ENCODE results near the gene ZMIZ1.

Gene ZMIZ1

DNA sequence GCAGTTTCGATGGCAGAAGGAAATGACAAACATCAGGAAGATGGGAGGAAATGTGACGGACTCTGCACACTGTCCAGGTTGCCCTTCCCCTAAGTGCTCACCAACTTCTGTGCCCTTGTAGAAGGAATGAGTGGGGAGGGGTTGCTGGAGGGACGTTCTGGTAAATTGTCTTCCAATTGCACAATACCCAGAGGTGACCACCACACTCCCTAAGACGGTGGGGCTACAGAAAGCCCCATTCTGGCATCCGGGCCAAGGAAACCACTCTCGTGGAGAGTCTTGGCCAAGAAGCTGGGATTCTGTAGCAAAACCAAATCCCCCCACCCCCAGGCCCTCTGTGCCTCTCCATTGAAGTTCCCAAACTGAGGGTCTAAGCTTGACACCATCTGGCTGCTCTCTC is 37.1 kb downstream of the ZMIZ1 start:
- DNase-seq (ENCODE audit: low read depth), result no peak

DNA sequence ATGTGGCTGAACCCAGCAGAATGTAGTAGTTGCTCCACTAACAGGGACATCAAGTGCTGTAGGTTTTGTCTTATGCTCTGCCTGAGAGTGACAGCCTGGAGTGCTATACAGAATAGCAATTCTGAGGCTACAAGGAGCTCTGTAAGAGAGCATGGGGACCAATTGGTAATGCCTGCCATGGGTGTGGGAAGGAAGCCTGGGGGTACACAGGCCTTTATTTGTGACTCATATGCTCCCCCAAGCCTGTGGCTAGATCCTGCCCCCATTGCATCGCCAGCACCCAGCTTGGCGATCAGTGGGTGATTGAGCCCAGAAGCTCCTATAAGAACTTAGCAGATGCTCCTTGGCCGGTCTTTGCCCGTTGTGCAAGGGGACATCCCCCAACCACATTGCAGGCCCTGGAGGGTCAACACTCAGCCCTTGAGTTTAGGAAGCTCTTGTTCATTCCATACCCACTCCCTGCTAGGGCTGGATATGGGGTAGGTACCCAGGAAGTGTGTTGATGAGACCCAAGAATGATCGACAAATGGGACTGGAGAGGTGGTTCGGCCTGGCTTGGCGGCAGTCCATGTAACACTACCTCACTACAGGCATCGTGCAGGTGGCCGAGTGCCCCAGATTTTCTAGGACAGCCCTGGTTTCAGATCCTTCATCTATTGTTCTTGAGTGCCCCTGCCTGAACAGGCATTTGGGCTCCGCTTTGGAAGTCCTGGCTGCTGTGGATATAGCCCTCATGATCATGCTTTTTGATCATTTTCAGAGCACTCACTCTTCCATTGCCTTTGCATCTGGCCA is 37.7 kb downstream of the ZMIZ1 start:
- H3K4me3 ChIP-seq (ENCODE audit: low read depth, low read length), result no peak overlapping the region
- no peak for DNase-seq (ENCODE audit: low read depth)

More for the DNA sequence above, 37.1 kb downstream of the ZMIZ1 start:
- no peak overlapping the region for H3K4me3 ChIP-seq (ENCODE audit: low read depth, low read length)

DNA sequence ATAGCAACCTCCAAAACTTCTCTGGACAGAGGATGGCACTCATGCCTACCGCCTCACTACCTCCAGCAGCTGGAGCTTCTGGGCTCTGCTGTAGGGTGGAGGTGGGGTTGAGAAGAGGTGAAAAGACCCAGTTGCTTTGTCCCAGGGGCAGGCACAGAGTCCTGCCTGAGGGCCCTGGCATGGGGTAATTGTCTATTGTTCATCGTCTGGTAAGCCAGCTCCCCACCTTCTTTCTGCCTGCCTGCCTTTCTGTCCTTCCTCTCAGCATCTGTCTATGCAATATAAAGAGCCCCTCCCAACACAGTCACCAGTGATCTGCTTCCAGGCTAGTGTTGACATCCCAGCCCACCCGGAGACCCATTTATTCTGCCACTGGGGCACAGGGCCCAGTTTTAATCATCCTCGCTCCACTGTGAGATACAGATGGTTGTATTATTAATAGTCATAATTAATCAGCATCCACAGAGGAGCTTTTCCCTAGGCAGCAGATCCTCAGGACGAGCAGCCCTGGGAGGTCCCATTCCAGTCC is 39.0 kb downstream of the ZMIZ1 start:
- no peak for DNase-seq (ENCODE audit: low read depth)
- no peak overlapping the region for H3K4me3 ChIP-seq (ENCODE audit: low read depth, low read length)

DNA sequence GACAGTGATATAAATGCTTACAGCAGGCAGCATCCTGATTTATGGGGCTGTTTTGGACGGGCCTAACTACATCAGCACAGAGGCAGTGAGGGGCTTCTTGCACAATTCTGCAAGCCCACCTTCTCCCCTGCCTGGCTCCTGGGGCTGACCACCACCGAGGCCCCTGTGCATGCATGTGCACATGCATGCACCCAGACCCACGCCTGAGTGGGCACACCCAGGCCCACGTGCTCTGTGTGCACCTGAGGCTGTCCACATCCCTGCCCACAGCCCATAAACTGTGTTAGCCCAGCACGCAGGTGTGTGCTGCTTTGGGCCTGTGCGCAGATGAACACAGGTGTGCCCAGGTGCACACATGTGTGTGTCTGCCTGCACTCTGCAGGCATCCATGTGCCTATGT is 40.0 kb downstream of the ZMIZ1 start:
- DNase-seq (ENCODE audit: low read depth), result no peak
- no peak overlapping the region for H3K4me3 ChIP-seq (ENCODE audit: low read depth, low read length)

DNA sequence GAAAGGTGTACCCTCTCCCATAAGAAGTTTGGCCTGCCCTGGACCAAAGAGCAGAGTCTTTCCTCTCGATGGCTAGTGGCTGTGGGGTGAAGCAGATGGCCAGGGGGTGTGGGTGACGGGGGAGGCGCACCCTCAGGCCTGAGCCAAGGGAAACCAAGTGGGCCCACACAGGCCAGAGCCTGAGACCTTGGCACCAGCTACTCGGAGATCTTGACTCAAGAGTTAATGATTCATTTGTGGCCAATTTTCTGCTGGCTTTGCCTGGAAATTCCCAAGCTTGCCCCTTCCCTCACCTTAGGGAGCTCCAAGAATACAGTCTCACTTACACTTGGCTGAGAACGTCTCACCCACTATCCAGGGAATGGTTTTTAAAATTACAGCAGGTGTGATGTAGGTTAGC is 42.7 kb downstream of the ZMIZ1 start:
- DNase-seq (ENCODE audit: low read depth), result no peak
- H3K4me3 ChIP-seq (ENCODE audit: low read depth, low read length), result no peak overlapping the region

DNA sequence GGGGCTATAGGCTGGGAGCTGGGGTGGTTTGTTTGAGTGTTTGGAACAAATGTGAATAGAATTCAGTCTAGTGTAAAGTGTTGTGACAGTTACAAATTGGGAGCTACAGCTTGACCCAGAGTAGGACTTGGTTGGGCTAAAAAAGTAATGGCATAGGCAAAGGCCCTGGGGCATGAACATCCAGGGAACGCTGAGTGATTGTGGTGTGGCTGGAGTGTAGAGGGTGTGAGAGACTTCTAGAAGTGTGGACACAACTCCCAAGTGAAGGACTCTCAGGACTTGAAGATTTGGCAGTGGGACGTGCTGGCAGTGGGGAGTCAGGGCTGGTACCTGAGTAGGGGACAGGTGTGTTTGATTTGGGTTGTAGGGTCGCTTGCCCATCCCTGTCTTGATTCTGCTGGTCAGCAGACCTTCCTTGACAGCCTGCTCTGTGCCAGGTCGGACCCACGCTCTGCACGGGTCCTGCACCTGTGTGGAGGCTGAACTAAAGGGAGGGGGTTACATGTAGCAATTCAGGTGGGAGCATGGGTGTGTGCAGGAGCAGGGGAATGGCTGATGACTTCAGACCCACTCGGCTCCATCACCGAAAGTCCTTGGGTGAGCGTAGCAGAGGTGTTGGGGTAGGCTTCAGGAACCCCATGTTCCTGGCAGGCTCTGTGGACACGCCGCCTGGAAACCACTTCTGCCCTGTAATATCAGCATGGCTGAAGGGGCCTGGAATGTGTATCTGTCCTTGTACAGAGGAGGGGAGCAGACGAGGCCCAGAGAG is 43.3 kb downstream of the ZMIZ1 start:
- no peak for DNase-seq (ENCODE audit: low read depth)
- H3K4me3 ChIP-seq (ENCODE audit: low read depth, low read length), result no peak overlapping the region

DNA sequence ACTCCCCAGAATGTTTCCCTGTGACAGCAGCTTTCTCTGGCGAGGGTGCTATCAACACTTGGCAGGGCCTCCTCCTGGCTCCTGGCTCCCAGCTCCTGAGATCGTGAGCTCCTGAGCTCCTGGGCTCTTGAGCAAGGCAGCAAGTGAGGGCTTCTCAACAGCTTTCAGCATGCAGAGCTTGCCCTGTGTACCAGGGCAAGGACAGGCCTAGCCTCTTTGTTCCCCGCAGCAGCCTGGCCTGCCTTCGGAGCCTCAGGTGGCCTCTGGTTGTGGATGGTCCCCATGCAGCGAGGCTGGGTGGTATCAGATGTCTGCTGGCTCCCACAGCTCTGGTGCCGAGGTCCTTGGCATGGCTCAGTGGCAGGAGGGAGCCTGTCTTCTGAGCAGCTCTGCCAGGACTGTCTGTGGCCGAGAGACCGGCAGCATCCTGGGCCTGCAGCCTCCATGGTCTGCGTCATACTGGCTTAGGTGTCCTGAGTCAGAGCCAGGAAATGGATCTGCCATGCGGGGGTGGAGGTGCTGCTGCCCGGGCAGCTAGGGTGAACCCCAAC is 44.2 kb downstream of the ZMIZ1 start:
- no peak overlapping the region for H3K4me3 ChIP-seq (ENCODE audit: low read depth, low read length)
- peak; percentile 67 for DNase-seq (ENCODE audit: low read depth)

DNA sequence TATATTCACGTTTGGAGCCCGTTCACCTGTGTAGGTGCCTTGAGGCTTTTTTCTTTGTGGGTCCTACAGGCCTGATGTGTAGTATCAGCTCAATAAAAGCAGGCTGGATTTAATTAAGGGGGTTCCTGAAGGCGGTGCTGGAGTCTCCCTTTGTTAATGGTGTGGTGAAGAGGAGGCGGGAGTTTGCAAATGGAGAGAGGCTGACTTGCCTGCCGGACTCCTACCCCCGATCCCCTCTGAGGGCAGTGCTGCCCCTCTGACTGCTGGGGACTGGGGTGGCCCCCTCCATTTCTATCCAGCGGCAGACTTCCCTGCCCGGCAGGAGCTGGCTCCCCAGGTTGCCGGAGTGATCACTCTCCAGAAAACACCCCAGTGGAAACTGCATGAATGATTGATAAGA is 45.1 kb downstream of the ZMIZ1 start:
- no peak for DNase-seq (ENCODE audit: low read depth)
- no peak overlapping the region for H3K4me3 ChIP-seq (ENCODE audit: low read depth, low read length)

DNA sequence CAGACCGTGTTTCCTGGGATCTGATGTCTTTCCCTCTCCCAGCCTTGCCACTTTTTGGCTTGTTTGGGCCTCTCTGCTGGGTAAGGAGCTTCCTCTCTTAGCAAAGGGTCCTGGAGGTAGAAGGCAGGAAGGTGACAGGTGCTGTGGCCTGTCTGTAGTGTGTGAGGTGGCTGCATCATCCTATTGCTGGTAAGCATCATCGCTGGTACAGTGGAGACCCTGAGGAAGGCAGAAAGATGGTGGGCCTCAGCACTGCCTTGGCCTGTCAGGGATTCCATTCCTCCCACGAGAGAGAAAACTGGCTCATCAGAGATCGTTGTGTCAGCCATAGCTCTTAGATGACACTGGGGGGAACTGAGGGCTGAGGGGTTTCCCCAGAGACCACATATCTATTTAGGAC is 46.5 kb downstream of the ZMIZ1 start:
- no peak overlapping the region for H3K4me3 ChIP-seq (ENCODE audit: low read depth, low read length)
- no peak for DNase-seq (ENCODE audit: low read depth)

DNA sequence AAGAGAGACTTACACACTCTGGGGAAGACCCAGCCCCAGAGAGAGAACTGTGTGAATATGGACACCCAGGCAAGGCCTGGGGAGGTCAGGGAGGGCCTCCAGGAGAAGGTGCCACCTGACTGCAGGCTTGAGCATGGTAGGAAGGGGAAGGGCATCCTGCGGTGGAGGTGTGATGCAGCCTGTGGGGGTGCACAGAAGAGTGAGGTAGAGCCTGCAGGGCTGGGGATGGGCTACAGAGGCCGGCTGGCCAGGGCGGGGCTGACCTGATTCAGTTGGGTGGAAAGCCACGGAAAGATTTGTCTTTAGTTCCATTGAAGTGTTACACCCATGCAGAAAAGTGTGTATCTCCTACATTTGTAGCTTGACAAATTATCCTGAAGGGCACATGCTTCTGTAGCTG is 47.6 kb downstream of the ZMIZ1 start:
- no peak overlapping the region for H3K4me3 ChIP-seq (ENCODE audit: low read depth, low read length)
- no peak for DNase-seq (ENCODE audit: low read depth)

DNA sequence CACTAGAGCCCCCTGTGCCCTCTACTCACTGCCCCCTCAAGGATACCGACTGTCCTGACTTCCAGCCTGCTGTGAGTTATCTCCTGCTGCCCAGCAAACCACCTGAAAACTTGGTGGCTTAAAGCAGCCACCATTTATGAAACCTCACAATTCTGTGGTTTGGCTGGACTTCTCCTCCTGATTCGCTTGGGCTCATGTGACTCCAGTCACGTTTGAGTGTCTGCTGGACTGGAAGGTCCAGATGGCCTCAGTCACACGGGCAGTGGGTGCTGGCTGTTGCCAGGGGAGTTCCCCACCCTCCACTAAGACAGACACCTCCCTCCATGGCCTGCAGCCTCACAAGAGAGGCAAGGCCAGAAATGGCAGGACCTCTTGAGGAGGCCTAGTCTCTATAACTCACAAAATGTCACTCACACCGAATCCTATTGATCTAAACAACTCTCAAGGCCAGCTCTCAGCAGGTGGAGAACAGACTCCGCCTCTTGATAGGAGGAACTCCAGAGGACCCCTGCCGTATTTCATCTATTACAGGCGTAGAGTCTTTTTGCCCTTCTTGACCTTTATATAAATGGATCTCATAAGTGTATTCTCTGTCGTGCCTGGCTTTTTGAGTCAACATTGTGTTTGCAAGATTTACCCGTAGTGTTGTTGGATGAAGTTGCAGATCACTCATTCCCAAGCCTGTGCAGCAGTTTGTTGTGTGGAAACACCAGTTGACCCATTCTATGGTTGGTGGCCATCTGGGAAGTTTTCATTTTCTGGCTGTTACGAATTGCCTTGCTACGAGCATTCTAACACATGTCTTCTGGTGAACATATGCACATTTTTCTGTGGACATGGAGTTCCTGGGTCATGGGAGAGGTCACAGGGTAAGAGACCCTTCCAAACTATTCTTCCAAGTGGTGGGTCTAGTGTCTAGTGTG is 48.3 kb downstream of the ZMIZ1 start:
- DNase-seq (ENCODE audit: low read depth), result no peak
- H3K4me3 ChIP-seq (ENCODE audit: low read depth, low read length), result no peak overlapping the region

DNA sequence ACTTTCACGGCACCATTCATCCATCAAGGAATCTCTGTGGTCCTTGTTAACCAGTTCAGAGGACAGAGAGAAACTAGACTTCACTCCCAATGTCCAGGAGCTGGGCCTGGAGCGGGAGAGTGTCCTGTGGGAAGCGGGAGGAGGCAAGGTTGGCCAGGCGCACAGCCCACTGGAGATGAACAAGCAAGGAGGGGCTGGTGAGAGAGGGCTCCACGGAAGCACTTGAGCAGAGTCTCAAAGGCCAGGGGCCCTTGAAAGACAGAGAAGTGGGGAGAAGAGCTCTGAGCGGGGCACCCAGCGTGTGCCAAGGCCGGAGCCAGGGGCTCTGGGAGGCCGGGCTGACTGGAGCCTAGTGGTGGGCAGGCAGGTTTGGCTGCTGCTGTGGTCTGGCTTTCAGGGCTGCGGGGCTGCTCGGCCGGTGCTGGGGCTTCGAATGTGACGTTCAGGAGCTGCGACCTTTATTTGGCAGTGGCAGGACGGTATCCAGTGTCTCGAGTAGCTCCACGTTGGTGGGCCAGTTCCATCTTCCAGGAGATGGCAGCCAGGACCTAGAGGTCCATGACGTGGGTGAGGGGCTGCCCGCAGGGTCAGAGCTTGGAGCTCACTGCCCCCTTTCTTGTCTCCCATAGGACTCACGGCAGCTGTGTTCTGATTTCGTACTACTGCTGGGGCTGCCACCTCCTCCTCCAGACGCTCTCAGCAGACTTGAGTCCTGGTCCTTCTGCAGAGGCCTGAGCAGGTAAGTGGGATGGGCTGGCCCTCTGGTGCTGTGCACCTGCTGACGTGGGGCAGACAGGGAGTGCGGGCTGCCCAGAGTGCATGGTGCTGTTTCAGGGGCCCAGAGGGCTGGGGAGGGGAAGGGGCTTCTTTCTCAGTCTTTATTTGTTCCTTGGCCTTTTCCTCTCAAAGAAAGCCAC is 49.8 kb downstream of the ZMIZ1 start:
- DNase-seq (ENCODE audit: low read depth), result no peak
- no peak overlapping the region for H3K4me3 ChIP-seq (ENCODE audit: low read depth, low read length)

DNA sequence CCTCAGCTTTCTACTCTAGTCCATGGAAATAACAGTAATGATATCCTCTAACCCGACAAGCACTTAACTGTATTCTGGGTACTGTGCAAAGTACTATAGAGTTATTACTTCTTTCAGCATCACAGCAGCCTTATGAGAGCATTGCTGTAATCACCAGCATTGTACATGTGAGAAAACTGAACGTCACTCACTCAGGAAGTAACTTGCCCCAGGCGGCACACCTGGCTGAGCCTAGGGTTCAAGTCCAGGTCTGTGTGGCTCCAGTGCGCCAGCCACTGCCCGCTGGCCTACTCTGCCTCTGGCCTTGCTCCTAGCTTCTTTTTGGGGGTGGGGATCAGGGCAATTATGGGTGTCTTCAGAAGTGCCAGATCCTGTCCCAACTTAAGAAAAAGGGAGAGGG is 50.5 kb downstream of the ZMIZ1 start:
- no peak for DNase-seq (ENCODE audit: low read depth)
- H3K4me3 ChIP-seq (ENCODE audit: low read depth, low read length), result no peak overlapping the region

DNA sequence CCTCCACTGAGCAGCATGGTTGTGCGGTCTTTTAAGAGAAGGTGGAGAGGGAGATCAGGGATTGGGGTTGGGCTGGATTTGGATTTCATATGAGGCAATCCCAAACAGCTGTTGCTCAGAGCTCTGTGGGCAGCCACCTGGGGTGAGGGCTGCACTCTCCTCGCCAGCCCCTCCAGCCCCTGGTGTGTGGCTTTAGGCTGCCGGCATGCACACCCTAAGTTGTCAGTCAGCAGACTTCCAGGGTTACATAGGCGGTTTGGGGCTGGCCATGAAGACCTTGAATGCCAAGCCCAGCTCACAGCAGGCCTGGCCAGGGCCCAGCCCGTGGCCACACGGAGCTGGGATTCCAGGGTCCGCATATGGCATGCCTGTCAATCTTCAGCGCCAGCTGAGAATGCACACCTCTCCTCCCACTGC is 54.8 kb downstream of the ZMIZ1 start:
- H3K4me3 ChIP-seq (ENCODE audit: low read depth, low read length), result no peak overlapping the region
- DNase-seq (ENCODE audit: low read depth), result peak; percentile 67

DNA sequence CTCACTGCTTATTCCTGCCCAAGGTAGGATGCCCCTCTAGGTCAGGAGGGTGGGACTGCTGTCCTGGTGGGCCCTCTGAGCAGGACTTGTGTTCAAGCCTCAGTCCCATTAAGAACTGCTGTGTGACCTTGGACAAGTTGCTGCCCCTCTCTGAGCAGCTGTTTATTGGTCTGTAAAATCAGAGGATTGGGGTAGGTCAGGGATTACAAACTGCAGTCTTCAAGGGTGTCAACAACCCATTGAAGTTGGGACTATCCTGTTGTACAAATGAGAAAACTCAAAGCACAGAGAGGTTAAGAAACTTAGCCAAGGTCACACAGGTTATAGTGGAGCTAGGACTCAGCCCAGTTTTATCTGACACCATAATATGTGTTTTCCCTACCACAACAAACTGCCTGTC is 55.3 kb downstream of the ZMIZ1 start:
- no peak for DNase-seq (ENCODE audit: low read depth)
- H3K4me3 ChIP-seq (ENCODE audit: low read depth, low read length), result no peak overlapping the region

DNA sequence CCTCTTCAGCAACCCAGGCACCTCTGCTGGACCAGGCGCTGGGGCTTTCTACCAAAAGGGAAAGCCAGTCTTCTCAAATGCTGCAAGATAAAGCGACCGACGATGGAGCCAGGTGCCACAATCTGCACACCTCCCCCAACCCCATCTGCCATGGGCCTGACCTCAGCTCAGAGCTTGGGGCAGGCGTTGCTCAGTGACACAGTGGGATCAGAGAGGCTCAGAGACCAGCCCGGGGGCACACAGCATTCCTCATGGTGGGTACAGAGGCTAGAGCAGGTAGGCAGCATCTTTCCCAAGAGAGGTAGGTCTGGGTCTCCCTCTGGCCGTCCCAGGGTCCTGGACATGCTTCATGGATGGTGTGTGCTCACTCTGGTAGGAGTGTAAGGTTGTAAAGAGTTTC is 56.3 kb downstream of the ZMIZ1 start:
- DNase-seq (ENCODE audit: low read depth), result no peak
- H3K4me3 ChIP-seq (ENCODE audit: low read depth, low read length), result no peak overlapping the region

DNA sequence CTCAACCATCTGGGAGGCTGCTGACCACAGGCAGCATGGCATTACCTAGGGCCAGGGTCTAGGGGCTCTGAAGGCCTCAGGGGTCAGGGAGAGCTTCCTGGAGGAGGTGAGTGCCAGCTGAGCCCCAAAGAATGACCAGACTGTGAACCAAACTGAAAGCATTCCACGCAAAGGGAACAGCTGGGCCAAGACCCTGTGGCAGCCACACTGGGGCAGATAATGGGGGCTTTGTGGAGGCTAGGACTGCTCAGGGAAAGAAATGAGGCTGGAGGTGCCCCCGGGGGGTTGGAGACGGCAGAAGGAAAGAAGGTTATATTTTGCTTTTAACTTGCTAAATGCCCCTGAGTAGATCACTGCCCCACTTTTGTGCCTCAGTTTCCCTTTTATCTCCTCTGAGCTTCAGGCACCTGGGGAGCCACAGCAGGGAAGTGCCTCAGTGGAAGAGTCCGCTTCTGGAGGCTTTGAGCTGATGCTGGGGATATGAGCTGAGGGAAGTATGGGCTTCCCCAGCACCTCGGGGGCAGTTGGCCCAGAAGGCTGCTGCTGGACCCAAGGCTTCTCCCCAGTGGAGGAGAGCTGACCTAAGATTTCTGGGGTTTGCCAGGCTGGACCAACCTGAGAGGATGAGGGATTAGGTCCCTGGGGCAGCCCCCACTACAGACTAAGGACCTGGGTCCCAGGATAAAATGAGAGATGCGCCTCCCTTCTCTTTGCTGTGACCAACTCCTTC is 57.8 kb downstream of the ZMIZ1 start:
- H3K4me3 ChIP-seq (ENCODE audit: low read depth, low read length), result no peak overlapping the region
- no peak for DNase-seq (ENCODE audit: low read depth)
